AG09309 (cell line): ENCODE results near the gene KCTD8.

Experiments
- DNase-seq: peaks from one replicate; pipeline ENCODE4 v3.0.0-alpha.2; 2010; ENCODE audit warnings: low read depth
- H3K4me3 ChIP-seq: 2 replicates; pipeline ENCODE4 v1.5.1; 2011; ENCODE audit warnings: mild to moderate bottlenecking, low read depth, low read length, moderate library complexity; ENCODE audit not compliant: control insufficient read depth
- CTCF ChIP-seq: IDR thresholded peaks from 2 replicates; pipeline ENCODE4 v1.5.1; 2011; ENCODE audit warnings: mild to moderate bottlenecking, low read depth, low read length, inconsistent platforms; ENCODE audit not compliant: insufficient read depth, control insufficient read depth; ENCODE audit errors: missing control alignments

Gene KCTD8

DNA sequence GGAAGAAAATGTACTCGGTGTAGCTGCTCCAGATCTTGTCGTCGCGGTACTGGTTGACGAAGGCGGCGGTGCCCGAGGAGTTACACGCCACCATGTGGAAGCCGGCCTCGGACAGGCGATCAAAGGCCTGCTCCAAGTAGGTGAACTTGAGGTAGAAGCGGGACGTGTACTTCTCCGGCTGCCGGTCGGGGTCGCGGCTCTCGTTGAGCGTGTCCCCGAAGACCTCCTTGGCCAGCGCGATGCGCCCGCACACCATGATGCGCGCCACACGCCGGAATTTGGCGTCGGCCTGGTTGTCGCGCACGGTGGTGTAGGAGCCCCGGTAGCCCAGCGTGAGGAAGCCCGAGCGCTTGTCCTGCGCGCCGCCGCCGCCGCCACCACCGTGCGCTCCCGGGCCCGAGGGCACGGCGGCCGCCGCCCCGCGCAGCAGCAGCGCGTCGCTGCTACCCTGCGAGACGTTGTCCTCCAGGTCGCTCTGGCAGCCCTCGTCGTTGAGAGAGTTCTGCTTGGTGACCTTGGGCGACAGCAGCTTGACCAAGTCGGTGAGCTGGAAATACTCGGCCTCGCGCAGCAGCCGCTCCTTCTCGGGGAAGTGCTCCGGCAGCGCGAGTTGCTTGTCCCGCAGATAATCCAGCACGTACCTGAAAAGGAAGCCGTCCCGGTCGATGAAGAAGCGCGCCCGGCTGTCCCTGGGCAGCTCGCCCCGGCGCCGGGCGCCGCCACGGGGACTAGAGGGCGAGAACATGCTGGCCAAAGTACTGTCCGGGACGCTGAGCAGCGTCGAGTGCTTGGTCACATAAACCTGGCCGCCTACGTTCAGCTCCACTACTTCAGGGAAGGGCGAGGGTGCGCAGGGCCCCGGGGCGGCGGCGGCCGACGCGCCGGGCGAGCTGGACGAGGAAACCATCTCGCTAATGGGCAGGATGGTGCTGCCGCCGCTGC lies 775 bp downstream of the KCTD8 start:
- DNase-seq: no peak
- TF ChIP-seq CTCF: no peak
- H3K4me3 ChIP-seq: no peak overlapping the region

DNA sequence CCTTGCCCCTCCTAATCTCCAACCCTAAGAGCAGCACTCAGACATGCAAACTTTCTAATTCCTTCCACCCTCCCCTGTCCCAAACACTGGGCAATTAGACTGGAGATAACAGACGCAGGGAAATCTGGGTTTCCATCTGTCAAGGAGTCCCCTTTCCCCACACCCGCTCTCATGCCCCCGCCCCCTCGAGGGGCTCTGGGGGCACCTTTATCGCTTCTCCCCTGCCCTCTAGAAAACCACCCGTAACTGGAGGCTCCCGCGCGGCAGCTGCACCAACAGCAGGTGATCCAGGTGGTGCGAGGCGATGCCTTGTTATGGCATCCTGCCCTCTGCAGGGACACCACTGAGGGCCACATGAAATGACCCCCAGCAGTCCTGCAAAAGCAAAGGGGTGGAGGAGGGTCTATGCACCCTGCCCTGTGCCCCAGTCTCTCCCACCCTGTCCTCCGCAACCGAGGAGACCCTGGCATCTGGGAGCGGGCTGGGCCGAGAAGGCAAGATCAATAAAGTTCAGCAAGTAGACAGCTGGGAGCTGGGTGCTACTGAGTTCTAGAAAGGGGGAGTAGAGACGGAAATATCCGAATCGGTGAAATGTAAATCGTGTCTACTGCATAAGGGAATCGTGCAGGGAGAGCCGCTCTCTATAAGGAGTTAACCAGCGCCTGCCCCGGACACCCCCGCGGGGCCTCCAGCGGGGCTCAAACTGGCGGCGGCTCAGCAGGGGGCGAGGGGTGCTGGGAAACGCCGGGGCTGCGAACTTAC lies 1.6 kb downstream of the KCTD8 start:
- no peak for DNase-seq
- no peak overlapping the region for H3K4me3 ChIP-seq
- TF ChIP-seq CTCF: no peak

DNA sequence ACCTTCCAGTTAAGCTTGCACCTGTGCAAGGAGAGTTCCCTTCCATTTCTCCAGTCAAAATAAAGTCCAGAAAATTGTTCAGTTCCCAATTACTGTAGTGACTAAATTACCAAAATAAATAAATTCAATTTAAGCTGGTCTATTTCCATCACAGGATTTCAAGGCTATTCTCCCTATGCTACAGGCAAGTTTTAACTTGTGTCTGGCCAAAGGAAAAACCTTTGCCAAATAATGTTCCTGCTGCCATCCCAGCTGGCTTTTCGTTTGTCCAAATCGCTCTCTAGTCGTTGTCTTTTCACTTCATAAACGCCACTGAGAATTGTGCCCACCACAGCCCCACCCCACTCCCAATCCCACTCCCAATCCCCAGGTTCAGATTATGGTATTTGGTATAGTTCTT lies 2.4 kb downstream of the KCTD8 start:
- DNase-seq: no peak
- H3K4me3 ChIP-seq: no peak overlapping the region
- TF ChIP-seq CTCF: no peak

DNA sequence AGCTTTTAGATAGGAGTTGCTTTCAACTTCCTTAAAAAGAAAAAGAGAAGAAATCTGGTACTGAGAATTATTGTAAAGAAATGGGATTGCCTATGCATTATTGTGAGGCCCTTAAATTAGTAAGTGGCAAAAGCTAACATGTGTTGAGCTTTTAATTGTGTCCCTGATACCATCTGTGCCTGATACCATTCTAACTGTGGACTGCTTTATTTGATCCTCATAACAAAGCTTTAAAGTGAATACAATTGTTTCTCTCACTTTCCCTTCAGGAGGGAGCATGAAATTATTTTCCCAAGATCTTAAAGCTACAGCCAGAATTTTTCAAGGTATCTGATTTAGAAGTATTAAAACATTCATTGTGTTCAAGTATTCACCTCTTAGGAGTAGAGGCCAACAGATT lies 9.9 kb downstream of the KCTD8 start:
- H3K4me3 ChIP-seq: no peak overlapping the region
- DNase-seq: no peak
- no peak for TF ChIP-seq CTCF

DNA sequence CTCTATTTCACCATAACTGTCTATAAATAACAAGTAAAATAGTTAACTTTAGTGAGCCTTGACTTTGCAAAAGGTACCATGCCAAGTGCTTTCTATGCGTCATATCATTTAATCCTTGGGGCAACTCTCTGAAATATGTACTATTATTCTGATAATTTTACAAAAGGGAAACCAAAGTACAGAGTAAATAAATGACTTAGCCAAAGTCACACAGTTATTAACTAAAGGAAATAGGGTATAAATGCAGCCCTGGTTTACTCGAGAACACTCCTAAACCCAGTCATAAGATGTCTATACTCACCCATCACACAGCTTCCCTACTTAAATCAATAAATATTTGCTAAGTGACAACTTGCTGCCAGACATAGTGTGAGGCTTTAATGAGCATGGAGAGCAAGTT lies 14.4 kb downstream of the KCTD8 start:
- TF ChIP-seq CTCF: no peak
- no peak overlapping the region for H3K4me3 ChIP-seq

DNA sequence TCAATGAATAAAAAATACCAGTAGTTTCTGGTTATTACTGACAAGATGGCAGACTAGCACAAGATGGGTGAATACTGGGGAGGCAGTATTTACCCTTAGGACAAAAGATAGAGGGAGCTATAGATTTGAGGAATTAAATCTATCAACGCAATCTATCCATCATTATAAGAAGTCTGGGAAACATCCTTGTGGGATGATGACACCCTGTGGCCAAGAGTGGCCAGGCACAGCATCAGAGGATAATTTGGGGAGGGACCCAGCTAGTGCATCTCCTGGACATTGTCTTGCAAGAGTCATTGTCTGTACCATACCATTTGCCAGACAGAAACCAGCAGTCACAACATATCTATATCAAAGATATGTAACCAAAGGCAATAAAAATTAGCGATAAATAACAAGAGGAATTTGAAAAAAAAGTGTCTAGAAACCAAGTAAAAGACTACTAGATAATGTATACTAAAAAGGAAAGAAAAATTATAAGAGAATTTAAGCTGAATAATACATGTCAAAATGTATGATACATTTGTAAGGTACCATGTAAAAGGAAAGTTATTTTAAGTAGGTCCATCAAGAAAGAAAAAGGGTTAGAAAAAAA lies 22.9 kb downstream of the KCTD8 start:
- no peak for DNase-seq
- TF ChIP-seq CTCF: no peak
- no peak overlapping the region for H3K4me3 ChIP-seq

More for the DNA sequence above, 14.4 kb downstream of the KCTD8 start:
- no peak for DNase-seq
